Left kidney (tissue), 8 donors: ENCODE results near the gene NRBF2. TPM values are rescaled to one million over a fixed set of nuclear protein-coding genes. Genes with fewer than 3 reads are reported as not detected.
A peak's percentile ranks its signal among the peaks of the same experiment; 100 is the strongest.
"Not testable (repeated sequence)": the region's sequence is repeated elsewhere in the genome, so short reads cannot be mapped to it uniquely, and the experiment has no call there.

Experiments used
- DNase-seq: peaks from one replicate; pipeline ENCODE4 v3.0.0-alpha.2; 2013
- long read RNA-seq, 8 donors: transcript quantifications; one replicate each; lab custom pipeline, GENCODE V29; 2026
- polyA plus RNA-seq: library from polyadenylated mRNA; unstranded; fragments of 120-200 nt; gene quantifications from one replicate; pipeline ENCODE4 v1.2.1, GENCODE V29; 2013; ENCODE audit not compliant: insufficient read length

The NRBF2 gene
- 23.5 TPM for polyA plus RNA-seq
- long read RNA-seq, donor 1, transcript NRBF2-201 (4 exons, 1,853 nt) = major isoform, 22 of 22 reads
- long read RNA-seq, donor 1, partial matches to known transcripts = 0 of 22 reads
- long read RNA-seq, donor 1, other reads (novel, unspliced or antisense) = 0 of 22 reads
- long read RNA-seq, donor 2, transcript NRBF2-201 (4 exons, 1,853 nt) = major isoform, 18 of 18 reads
- long read RNA-seq, donor 2, partial matches to known transcripts = 0 of 18 reads
- long read RNA-seq, donor 2, other reads (novel, unspliced or antisense) = 0 of 18 reads
- long read RNA-seq, donor 3, transcript NRBF2-201 (4 exons, 1,853 nt) = major isoform, 14 of 14 reads
- long read RNA-seq, donor 3, partial matches to known transcripts = 0 of 14 reads
- long read RNA-seq, donor 3, other reads (novel, unspliced or antisense) = 0 of 14 reads
- long read RNA-seq, donor 4, partial matches to known transcripts = 0 of 2 reads
- long read RNA-seq, donor 4, other reads (novel, unspliced or antisense) = 0 of 2 reads
- long read RNA-seq, donor 5, transcript NRBF2-201 (4 exons, 1,853 nt) = major isoform, 25 of 35 reads
- long read RNA-seq, donor 5, partial matches to known transcripts = 10 of 35 reads
- long read RNA-seq, donor 5, other reads (novel, unspliced or antisense) = 0 of 35 reads
- long read RNA-seq, donor 6, transcript NRBF2-201 (4 exons, 1,853 nt) = major isoform, 18 of 19 reads
- long read RNA-seq, donor 6, partial matches to known transcripts = 0 of 19 reads
- long read RNA-seq, donor 6, other reads (novel, unspliced or antisense) = 0 of 19 reads
- long read RNA-seq, donor 7, transcript NRBF2-201 (4 exons, 1,853 nt) = major isoform, 22 of 22 reads
- long read RNA-seq, donor 7, partial matches to known transcripts = 0 of 22 reads
- long read RNA-seq, donor 7, other reads (novel, unspliced or antisense) = 0 of 22 reads
- long read RNA-seq, donor 8, transcript NRBF2-201 (4 exons, 1,853 nt) = major isoform, 8 of 8 reads
- long read RNA-seq, donor 8, partial matches to known transcripts = 0 of 8 reads
- long read RNA-seq, donor 8, other reads (novel, unspliced or antisense) = 0 of 8 reads

DNA sequence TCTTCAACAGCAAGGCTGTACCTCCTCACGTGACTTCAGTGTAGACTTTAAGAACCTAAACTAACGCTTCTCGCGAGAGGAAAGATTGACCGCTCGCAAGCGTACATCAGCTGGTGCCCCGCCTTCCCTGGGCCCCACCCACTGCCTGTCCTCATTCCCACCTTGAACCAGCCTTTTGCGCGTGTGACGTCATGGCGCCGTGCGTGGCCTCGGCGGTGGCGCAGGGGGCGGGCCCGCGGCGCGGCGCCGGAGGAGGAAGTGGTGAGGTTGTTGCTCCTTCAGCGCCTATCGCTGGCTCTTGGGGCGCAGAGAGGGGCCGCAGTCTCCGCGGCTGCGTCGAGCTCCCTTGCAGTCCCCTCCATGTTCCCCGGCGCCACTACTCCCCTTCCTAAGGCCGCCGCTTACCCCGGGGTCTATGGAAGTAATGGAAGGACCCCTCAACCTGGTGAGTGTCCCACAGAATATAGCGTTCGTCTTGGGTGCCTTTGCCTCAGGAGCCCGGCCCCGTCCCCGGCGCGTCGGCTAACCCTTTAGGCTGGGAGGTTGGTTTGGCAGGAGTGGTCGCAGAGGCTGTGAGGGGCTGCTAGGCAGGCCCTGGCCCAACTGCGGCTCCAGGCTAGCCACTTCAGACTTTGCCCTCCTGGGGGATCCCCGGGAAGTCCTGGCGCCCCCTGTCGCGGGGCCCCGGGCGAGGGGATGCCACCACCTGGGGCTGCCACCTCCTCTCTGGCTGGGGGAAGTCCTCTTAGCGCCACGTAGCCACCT lies at the start of gene NRBF2:
TSS of gene NRBF2 (plus strand) at position 273 of the 765 bp plus-strand sequence. CDS start at position 416, 143 bp downstream.
- DNase-seq = peak; percentile 97

DNA sequence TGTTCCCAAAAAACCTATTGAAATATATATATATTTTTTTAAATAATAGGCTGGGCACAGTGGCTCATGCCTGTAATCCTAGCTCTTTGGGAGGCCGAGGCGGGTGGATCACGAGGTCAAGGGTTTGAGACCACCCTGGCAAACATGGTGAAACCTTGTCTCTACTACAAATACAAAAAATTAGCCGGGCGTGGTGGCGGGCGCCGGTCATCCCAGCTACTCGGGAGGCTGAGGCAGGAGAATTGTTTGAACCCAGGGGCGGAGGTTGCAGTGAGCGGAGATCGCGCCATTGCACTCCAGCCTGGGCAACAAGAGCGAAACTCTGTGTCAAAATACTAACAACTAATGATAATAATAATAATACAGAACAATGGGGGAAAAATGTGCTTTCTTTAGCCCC lies 49.7 kb upstream of the NRBF2 start:
- DNase-seq = not testable (repeated sequence)

DNA sequence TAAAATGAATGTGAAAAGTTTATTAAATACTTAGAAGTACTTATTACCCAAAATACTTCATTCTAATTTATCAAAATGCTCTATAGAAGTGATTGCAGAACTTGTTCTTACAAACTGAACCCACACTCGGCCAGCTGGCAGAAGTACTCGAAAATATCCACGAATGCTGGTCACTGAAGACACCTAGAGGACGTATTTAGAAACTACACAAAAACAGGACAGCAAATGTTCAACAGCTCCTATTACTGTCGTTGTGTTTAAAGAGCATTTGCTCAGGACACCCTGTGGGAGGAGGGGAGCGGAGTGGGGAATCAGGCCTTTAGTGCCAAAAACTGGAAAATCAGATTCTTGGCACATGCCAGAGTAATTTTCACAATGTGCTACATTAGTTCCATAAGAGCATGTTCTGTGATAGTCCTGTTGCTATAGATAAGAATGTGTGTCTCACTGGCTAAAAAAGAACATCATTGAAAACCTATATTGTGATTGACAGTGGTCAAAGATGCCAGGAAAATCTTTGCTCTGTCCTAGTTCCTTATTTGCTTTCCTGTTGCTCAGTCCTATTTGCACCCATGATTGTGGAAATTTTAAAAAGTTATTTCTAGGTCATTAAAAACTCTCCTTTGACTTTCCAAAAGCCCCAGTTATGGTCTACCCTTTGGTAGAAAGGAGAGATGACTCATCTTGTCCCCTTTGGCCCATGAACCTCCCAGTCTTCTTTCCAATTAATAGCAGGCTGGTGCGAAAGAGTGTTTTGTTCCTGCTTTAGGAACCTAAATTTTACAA lies 49.0 kb upstream of the NRBF2 start:
- peak; percentile 75 for DNase-seq

DNA sequence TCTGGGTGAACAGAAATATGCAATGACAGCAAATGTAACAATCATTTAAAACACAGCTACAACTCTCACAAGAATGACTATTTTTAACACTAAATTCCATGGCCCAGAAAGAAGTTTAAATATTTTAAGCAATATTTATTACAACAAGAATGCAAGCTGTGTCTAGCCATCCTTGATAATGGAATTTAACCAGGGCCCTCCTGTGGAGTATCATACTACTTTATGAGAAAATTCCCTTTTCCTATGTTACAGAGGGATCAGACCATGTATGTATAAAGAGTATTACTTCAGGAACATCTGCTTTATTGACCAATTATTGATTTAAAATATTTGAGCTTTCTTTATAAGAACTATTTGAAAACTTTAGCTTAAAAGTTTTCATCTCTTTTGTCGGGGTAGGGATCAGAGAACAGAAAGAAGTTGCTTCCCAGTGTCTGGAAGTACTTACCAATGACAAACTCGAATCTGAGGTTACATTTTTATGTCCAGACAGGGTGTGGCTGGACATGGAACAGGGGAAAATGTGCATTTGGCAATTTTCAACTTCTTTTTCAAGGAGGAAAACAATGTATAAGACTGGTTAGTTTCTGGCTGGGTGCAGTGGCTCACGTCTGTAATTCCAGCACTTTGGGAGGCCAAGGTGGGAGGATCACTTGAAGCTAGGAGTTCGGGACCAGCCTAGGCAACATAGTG lies 48.3 kb upstream of the NRBF2 start:
- no peak for DNase-seq

DNA sequence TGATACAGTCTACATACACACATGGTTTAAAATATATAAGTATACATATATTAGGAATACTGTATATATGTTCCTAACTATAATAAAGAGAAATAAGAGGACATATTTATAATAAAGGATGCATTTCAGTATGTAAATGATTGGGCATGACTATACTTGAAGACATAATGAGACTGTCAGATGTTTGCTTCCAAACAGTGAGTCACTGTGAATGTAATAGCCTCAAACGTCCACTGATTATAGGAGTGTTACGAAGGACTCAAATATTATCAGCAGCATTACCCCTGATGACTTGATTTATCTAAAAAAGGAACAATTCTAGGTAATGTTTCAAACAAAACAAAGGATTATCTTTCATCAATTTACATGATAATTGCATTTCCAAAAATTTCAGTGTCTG lies 39.9 kb upstream of the NRBF2 start:
- no peak for DNase-seq

DNA sequence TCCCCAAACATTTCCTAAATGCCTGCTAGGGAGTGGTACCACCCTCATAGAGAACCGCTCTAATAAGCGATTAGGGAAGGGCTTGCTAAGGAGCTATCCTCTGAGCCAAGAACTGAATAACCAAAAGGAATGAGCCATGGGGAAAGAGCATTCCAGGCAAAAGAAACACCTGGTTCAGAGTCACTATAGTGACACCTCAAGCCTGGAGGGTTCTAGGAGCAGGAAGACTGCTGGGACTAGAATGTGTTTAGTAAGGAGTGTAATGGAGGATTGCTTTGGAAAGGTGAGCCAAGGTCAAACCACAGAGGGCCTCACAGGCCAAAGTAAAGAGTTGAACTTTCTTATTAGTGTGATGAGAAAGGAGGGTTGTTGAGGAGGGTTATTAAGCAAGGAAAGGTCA lies 38.7 kb upstream of the NRBF2 start:
- no peak for DNase-seq

DNA sequence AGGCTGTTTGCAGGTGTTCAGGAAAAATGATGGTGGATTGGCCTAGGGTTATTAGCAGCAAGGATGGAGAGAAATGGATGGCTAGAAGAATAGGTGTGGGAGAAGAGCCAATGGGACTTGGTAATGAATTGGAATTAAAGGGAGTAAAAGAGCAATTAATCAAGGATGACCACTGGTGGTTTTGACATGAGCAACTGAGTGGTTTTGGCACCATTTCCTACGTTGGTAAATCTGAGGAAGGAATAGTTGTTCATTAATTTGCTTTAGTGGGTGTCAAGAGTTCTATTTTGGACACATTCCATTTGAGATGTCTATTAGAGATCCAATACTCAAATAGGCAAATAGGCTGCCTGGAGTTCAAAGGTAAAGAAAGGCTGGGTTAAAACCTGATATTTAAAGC lies 38.2 kb upstream of the NRBF2 start:
- no peak for DNase-seq

DNA sequence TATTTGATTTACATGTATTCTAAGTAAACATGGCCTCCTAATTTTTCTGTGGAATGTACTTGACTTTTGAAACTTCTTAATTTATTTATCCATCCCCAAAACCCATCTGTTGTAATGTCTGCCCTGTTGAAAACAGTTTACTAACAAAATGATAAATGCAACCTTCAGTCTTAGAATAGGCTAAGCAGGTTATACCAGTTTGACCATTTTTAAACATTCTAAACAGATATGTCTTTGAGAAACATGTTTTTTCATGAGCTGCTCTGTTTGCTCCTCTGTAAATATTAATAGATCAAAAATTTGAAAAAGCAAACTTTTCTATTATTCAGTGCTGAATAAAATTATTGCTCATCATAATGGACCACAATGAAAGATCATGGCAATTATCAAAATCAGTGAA lies 33.4 kb upstream of the NRBF2 start:
- DNase-seq = no peak

DNA sequence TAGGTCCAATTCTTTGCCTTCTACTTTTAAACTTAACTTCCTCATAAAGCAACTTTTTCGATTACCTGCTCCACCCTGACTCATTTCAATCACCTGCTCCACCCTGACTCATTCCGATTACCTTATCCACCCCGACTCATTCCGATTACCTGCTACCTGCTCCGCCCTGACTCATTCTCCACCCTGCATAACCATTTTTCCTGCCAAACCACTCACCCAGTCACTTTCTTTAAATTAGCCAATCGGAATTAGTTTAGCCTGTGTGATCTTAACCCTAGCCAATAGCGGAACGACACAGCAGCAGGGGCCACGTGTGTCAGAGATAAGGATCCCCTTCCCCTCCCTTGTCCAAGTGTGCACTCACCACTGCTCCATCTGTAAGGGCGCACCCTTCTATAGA lies 32.0 kb upstream of the NRBF2 start:
- not testable (repeated sequence) for DNase-seq

DNA sequence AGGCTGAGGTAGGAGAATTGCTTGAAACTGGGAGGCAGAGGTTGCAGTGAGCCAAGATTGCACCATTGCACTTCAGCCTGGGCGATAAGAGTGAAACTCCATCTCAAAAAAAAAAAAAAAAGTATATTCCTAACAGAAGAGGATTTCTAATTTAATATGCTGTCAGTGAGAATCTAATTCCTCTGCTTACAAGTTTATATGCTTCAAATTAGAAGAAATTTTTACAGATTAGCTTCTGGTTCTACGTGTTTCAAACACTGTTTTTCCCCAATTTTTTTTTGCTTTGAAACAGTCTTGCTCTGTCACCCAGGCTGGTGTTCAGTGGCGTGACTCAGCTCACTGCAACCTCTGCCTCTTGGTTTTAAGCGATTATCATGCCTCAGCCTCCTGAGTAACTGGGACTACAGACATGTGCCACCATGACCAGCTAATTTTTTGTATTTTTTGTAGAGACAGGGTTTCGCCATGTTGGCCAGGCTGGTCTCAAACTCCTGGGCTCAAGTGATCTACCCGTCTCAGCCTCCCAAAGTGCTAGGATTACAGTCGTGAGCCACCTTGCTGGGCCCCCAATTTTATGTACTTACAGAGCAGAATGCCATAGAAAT lies 30.7 kb upstream of the NRBF2 start:
- DNase-seq = not testable (repeated sequence)

DNA sequence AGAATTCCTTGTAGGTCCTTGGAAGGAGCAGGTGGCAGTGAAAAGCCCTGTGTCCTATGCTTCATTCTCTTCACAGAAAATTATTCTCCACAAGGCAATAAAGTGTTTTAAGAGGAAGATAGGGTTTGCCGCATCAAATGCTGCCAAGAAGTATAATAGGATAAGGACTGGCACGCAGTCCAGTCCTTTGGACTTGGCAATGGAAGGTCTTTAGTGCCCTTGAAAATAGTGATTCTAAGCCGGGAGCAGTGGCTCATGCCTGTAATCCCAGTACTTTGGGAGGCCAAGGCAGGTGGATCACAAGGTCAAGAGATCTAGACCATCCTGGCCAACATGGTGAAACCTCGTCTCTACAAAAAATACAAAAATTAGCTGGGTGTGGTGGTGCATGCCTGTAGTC lies 29.9 kb upstream of the NRBF2 start:
- DNase-seq = not testable (repeated sequence)

DNA sequence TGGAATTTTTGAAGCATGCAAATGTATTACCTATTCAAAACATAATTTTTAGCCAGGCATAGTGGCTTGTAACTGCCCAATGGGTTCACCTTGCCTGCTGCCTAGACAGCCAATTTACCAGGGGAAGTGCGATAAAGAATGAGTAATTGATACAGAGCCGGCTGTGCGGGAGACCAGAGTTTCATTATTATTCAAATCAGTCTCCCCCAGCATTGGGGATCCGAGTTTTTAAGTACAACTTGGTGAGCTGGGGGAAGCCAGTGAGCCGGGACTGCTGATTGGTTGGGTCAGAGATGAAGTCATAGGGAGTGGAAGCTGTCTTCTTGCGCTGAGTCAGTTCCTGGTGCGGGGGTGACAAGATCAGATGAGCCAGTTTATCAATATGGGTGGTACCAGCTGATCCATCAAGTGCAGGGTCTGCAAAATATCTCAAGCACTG lies 29.1 kb upstream of the NRBF2 start:
- DNase-seq = no peak

DNA sequence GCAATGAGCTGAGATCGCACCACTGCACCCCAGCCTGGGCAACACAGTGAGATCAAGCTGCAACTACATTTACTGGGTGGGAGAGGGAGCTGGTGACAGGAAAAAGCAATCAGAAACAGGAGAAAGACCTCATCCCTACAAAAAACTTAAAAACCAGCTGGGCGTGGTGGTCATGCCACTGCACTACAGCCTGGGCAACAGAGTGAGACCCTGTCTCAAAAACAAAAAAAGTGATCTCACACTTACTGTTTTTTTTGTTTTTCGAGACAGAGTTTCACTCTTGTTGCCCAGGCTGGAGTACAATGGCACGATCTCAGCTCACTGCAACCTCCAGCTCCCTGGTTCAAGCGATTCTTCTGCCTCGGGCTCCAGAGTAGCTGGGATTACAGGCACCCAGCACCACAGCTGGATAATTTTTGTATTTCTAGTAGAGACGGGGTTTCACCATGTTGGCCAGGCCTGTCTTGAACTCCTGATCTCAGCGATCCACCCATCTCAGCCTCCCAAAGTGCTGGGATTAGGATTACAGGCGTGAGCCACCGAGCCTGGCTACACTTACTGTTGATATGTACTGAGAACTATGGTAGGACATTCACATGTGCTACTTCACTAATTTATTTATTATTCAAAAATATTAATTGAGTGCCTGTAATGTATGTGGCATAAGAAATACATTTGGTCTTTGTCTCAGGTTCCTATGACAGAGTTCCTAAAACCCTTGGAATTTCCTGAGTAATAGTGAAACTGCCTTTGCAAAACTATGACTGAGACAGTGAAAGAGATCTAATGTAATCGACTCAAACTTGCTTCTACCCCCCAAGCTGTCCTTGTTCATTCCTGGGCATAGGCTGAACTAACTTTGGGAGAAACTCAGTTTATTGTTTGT lies 27.7 kb upstream of the NRBF2 start:
- no peak for DNase-seq

DNA sequence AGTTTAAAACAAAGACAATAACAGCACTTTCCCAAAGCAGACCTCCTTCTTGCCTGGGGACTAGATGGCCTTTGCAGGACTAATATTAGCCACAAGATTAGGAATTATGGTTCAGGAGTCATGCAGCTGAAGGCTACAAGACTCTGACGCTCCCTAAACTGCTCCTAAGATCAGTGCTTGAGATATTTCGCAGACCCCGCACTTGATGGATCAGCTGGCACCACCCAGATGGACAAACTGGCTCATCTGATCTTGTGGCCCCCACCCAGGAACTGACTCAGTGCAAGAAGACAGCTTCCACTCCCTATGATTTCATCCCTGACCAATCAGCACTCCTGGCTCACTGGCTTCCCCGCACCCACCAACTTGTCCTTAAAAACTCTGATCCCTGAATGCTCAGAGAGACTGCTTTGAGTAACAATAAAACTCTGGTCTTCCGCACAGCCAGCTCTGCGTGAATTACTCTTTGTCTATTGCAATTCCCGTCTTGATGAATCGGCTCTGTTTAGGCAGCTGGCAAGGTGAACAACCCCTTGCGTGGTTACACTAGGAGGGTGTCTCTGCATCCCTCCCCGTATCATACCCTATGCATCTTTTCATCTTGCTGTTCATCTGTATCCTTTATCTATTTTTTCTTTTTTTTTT lies 26.9 kb upstream of the NRBF2 start:
- DNase-seq = no peak

DNA sequence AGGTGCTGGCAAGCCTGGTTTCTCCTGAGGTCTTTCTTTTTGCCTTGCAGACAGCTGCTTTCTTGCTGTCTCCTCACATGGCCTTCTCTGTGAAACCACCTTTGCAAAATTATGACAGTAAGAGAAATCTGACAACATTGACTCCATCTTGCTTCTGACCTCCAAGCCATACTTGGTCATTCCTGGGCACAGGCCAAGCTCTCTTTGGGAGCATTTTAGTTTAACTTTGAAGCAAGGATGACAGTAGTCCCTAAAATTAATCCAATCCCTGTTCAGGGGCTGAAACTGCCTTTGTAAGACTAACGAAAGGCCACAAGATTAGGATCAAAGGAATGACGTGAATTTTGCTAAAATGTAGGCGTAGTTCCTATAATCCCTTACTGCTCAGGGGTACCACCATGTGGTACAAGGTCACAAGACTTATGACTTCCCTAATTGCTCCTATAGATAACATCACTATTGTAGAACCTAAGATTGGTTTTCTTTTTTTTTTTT lies 25.1 kb upstream of the NRBF2 start:
- no peak for DNase-seq

DNA sequence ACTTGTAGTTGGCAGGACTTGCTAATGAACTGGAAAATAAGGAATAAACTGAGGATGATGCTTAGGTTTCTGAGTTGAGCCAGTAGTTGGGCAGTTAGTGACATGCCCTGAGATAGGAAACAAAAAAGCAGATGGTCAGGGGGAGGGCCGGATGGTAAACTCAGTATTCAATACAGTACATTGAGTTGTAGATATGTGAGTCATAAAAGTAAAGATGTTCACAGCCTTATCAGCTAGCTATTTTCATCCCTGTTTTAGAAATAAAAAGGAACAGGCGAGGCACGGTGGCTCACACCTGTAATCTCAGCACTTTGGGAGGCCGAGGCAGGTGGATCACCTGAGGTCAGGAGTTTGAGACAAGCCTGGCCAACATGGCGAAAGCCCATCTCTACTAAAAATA lies 22.2 kb upstream of the NRBF2 start:
- DNase-seq = no peak

DNA sequence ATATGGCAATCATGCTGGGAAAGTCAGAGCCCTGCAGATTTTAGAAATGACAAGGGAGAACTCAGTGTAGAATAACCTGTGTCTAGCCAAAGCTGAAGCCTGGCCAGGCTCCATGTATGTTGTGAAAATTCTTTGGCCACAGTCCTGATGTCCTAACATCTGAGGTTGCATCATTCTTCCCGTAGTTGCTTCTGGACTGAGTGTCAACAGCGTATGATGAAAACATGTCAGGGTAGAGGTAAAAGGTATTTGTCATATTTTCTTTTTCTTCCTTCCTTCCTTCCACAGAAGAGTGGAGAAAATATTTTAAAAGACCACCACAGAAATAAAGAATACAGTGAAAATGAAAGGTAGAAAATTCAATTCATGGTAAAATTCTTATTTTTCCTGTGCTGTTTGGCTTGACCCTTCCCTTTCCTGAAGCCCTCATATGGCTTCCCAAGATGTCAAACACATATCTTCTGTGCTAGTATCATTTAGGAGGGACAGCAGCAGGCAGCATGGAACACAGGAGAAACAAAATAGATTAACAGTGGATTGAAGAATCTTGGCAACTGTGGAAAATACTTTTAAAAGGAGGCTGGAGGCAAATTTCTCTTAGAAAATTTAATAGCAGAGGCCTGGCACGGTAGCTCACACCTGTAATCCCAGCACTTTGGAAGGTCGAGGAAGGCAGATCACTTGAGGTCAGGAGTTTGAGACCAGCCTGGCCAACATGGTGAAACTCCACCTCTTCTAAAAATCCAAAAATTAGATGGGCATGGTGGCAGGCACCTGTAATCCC lies 18.9 kb upstream of the NRBF2 start:
- no peak for DNase-seq
